Tibial artery (tissue), 4 donors: ENCODE data around the gene SEL1L3.

Source experiments
- DNase-seq, 2 donors: peaks; one replicate each; pipeline ENCODE4 v3.0.0-alpha.2; 2019
- H3K27ac ChIP-seq, 2 donors: fragments of 200-600 bp; sonication (generic) in 1 of 2; 1 replicate in 1 of 2; 2 replicates in 1 of 2; pipeline ENCODE4 v1.5.1; 2018 to 2019; ENCODE audit warnings: mild to moderate bottlenecking in 1 of 2
- H3K27me3 ChIP-seq, 2 donors: fragments of 200-600 bp; sonication (generic) in 1 of 2; one replicate each; pipeline versions ENCODE4 v1.5.1 to v1.6.0; 2016 to 2019
- H3K36me3 ChIP-seq, 3 donors: fragments of 200-600 bp; sonication (generic) in 2 of 3; one replicate each; pipeline ENCODE4 v1.5.1; 2016 to 2019; ENCODE audit warnings: mild to moderate bottlenecking in 2 of 3
- H3K4me1 ChIP-seq, 4 donors: fragments of 200-600 bp; sonication (generic) in 2 of 4; 1 replicate in 3 of 4; 2 replicates in 1 of 4; pipeline ENCODE4 v1.5.1; 2016 to 2019
- H3K4me3 ChIP-seq, 2 donors: fragments of 200-600 bp; sonication (generic) in 1 of 2; 1 replicate in 1 of 2; 2 replicates in 1 of 2; pipeline ENCODE4 v1.5.1; 2018 to 2019; ENCODE audit warnings: mild to moderate bottlenecking in 2 of 2
- H3K9me3 ChIP-seq, 3 donors: fragments of 200-600 bp; sonication (generic) in 1 of 3; one replicate each; pipeline ENCODE4 v1.5.1; 2016 to 2019
- intact Hi-C: fragments of 100-400 bp; cut with DNase I; formaldehyde crosslinking; loops from one replicate; pipeline ENCODE4 v1.15.0; 2023; ENCODE audit warnings: low total_unique reads
- TF ChIP-seq, protein P1 (sequence below), 2 experiments: fragments of 200-600 bp in 1 of 2; fragments of 450-650 bp in 1 of 2; IDR thresholded peaks; one replicate each; pipeline ENCODE4 v1.5.1; 2017 to 2019; ENCODE audit warnings: antibody characterized with exemption in 2 of 2, mild to moderate bottlenecking in 1 of 2, moderate library complexity in 1 of 2

SEL1L3 gene

DNA sequence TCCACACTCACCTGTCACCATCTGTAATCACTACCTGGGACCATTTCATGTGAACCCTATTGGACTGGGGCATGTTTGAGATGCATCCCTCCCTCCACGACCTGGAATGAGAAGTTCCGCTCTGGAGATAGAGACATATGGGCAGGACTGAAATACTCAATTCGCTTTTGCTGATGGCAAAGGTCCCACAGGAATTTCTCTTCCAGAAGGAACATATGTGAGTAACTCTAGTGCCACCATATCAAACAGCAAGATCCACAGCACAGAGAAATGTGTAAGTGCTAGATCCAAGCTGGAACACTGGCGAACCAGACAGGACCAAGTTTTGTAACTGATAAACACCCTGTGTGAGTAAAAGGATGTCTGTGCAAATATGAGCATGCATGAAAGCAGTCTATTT is 43.9 kb downstream of the SEL1L3 start:
- TF ChIP-seq, protein P1, sequence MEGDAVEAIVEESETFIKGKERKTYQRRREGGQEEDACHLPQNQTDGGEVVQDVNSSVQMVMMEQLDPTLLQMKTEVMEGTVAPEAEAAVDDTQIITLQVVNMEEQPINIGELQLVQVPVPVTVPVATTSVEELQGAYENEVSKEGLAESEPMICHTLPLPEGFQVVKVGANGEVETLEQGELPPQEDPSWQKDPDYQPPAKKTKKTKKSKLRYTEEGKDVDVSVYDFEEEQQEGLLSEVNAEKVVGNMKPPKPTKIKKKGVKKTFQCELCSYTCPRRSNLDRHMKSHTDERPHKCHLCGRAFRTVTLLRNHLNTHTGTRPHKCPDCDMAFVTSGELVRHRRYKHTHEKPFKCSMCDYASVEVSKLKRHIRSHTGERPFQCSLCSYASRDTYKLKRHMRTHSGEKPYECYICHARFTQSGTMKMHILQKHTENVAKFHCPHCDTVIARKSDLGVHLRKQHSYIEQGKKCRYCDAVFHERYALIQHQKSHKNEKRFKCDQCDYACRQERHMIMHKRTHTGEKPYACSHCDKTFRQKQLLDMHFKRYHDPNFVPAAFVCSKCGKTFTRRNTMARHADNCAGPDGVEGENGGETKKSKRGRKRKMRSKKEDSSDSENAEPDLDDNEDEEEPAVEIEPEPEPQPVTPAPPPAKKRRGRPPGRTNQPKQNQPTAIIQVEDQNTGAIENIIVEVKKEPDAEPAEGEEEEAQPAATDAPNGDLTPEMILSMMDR (IDR thresholded peaks at IDR 0.05) = no peak
- Histone ChIP-seq H3K27ac (no peak overlapping the region), H3K9me3 (no peaks in the 10 kb centered on the region), H3K4me3 (no peak overlapping the region), H3K36me3 (no peaks in the 10 kb centered on the region), H3K4me1 (peaks cover 0 to 6% (median 0%) of the 10 kb centered on the region in 4 donors), H3K27me3 (no peaks in the 10 kb centered on the region)
- no peak for DNase-seq
- intact Hi-C loops = no loop called here

DNA sequence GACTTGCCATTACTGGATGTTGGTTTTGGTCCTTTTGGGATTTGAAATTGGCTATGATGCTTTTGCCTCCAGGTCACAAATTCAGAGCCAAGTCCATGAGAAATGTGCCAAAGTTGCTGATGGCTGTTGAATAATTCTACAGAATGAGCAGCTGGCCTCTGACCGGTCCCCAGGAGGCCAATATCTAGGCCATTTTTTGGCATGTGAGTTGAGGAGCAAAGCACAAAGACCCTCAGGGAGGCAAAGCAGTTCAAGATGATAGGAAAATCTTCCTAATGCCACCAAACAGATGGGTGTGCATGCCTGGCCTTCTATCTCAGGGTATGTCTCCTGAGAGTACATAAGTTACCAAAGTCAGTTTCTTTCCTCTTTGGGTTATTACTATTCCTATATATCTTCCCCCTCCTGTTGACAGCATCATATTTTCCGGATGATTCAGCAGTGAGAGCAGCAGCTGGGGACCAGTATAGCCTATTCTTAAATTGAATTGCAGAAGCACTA is 44.4 kb downstream of the SEL1L3 start:
- Histone ChIP-seq H3K27me3 (no peaks in the 10 kb centered on the region), H3K27ac (no peak overlapping the region), H3K9me3 (no peaks in the 10 kb centered on the region), H3K4me3 (no peak overlapping the region), H3K4me1 (peaks cover 0 to 6% (median 0%) of the 10 kb centered on the region in 4 donors), H3K36me3 (no peaks in the 10 kb centered on the region)
- TF ChIP-seq, protein P1 (IDR thresholded peaks at IDR 0.05) = no peak
- intact Hi-C loops = no loop called here
- no peak for DNase-seq

DNA sequence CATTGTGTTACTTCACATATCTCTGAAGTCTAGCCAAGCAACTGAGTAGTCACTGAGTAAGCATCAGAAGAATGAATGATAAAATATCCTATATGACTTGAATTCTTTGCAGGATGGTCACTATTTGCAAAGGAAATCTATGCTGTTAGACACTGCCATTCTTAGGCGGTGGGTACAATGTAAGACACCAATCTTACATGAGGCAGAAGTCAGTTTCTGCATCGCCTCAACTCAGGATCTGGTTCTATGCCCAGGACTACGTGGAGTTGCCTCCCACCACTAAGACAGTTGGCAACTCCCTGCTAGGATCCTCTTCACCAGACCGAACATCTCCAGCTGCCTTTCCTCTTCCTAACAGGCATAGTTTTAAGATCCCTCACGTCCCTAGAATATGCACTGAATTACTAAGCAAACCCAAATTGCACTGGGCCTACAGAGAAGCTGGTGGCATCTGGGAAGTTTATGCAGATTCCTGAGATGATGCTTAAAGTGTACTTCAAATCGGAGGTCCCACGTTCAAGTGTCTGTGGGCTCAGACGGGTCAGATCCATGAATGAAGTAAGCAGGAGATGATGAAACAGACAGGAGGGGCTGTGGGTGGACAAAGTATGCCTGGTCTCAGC is 45.6 kb downstream of the SEL1L3 start:
- Histone ChIP-seq H3K9me3 (no peaks in the 10 kb centered on the region), H3K4me3 (no peak overlapping the region), H3K36me3 (no peaks in the 10 kb centered on the region), H3K27me3 (no peaks in the 10 kb centered on the region), H3K27ac (no peak overlapping the region), H3K4me1 (peaks cover 0 to 6% (median 0%) of the 10 kb centered on the region in 4 donors)
- DNase-seq = no peak
- TF ChIP-seq, protein P1 (IDR thresholded peaks at IDR 0.05) = no peak
- intact Hi-C loops = no loop called here

DNA sequence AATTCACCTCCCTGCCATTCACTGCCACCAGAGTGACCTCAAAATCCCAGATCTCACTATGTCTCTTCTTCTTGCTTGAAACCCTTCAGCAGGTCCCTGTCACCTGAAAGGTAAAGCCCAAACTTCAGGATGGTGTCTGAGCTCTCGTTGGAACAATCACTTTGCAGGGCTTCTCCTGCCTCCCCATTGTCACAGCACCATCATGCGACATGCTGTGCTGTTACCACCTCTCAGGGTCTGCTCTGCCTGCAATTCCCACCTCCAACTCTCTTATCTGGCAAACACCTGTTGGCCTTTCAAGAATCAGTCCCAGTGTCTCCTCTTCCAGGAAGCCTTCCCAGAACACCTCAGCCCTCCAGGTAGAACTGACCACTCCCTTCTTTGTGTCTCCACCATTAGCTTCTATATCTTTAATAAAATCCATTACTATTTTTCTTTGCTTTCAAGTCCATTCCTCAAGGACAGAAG is 46.2 kb downstream of the SEL1L3 start:
- intact Hi-C loops = no loop called here
- no peaks in the 10 kb centered on the region for H3K27me3 ChIP-seq
- TF ChIP-seq, protein P1 (IDR thresholded peaks at IDR 0.05) = no peak

DNA sequence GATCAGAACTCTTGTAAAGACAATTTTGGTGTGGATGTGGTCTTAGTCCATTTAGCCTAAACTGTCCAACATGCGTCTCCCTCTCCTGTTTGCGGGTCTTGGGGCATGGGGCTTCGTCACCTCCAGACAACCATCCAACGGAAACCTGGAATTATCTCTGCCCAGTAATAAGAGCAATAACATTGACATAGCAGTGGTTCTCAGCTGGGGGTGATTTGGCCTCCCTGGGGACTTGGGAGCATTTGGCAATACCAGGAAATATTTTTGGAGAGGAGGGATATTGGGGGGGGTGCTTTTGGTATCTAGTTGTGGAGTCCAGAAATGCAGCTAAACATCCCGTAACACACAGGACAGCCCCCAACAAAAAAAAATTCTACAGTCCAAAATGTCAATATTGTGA is 47.2 kb downstream of the SEL1L3 start:
- Histone ChIP-seq H3K27ac (no peak overlapping the region), H3K27me3 (no peaks in the 10 kb centered on the region), H3K4me3 (no peak overlapping the region), H3K9me3 (no peaks in the 10 kb centered on the region), H3K36me3 (no peaks in the 10 kb centered on the region), H3K4me1 (peaks cover 0 to 6% (median 0%) of the 10 kb centered on the region in 4 donors)
- intact Hi-C loops = no loop called here
- TF ChIP-seq, protein P1 (IDR thresholded peaks at IDR 0.05) = no peak
- no peak for DNase-seq

More for the DNA sequence above, 46.2 kb downstream of the SEL1L3 start:
- no peak for DNase-seq
- Histone ChIP-seq H3K4me1 (peaks cover 0 to 6% (median 0%) of the 10 kb centered on the region in 4 donors), H3K27ac (no peak overlapping the region), H3K36me3 (no peaks in the 10 kb centered on the region), H3K4me3 (no peak overlapping the region), H3K9me3 (no peaks in the 10 kb centered on the region)
